NCI-H1436 (cell line): ENCODE measurements around the gene FRYL.
"Not testable (repeated sequence)": the region's sequence is repeated elsewhere in the genome, so short reads cannot be mapped to it uniquely, and the experiment has no call there.

Experiments
- DNase-seq: peaks from one replicate; lab custom pipeline; 2025; lab: John Stamatoyannopoulos, UW

The FRYL gene

DNA sequence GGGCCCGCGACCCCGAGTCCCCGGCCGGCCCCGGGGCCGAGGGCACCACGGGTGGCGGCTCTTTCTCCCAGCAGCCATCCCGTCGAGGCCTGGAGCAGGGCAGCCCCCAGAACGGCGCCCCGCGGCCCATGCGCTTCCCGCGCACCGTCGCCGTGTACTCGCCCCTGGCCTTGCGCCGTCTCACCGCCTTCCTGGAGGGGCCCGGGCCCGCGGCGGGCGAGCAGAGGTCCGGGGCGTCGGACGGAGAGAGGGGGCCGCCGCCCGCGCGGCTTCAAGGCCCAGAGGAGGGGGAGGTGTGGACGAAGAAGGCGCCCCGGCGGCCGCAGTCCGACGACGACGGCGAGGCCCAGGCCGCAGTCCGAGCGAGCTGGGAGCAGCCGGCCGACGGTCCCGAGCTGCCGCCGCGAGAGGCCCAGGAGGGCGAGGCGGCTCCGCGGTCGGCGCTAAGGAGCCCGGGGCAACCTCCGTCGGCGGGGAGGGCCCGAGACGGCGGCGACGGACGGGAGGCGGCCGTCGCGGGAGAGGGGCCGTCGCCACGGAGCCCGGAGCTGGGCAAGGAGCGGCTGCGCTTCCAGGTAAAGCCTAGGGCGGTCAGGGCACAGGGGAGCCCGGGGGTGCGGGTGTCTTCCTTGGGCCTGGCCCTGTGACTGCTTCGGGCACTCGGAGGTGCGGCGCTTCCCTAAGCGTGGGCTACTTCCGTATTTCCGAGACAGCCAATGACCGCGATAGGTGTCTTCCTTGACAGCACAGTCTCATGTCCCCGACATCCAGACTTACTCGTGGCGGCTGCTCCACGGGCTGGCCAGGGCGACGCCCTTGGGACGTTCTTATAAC lies 289.2 kb downstream of the FRYL start:
- no peak for DNase-seq

DNA sequence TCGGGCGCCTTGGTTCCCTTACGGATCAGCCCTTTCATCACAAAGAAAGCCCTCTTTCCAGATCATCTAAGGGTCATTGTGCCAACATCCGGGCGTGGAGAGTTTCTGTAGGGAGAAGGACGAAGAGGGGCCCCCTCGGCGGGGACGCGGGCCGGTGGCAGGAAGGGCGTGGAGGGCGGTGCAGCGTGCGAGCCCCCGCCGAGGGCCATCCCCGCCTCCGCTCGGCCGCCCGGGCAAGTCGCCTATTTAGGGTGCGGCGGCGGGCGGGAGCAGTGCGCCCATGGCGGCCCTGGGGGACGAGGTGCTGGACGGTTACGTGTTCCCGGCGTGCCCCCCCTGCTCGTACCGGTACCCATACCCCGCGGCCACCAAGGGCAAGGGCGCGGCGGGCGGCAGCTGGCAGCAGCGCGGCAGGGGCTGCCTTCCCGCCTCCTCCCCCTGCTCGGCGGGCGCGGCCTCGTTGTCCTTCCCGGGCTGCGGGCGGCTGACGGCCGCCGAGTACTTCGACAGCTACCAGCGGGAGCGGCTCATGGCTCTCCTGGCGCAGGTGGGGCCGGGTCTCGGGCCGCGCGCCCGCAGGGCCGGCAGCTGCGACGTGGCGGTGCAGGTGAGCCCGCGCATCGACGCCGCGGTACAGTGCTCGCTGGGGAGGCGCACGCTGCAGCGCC lies 289.9 kb downstream of the FRYL start, which contains the start of gene ZAR1:
TSS of gene ZAR1 (plus strand) at position 241 of the 668 bp plus-strand sequence. CDS start at position 281, 40 bp downstream.
- no peak for DNase-seq

- DNase-seq, result no peak
Observed at GRCh38 chr4:48489683-48490011, 290.4 kb downstream of the FRYL start.

- DNase-seq, result no peak
Observed at GRCh38 chr4:48484494-48485168, 295.4 kb downstream of the FRYL start.

GRCh38 chr4:48483777-48484493 lies 296.1 kb downstream of the FRYL start:
- DNase-seq, result peak; percentile 19

DNA sequence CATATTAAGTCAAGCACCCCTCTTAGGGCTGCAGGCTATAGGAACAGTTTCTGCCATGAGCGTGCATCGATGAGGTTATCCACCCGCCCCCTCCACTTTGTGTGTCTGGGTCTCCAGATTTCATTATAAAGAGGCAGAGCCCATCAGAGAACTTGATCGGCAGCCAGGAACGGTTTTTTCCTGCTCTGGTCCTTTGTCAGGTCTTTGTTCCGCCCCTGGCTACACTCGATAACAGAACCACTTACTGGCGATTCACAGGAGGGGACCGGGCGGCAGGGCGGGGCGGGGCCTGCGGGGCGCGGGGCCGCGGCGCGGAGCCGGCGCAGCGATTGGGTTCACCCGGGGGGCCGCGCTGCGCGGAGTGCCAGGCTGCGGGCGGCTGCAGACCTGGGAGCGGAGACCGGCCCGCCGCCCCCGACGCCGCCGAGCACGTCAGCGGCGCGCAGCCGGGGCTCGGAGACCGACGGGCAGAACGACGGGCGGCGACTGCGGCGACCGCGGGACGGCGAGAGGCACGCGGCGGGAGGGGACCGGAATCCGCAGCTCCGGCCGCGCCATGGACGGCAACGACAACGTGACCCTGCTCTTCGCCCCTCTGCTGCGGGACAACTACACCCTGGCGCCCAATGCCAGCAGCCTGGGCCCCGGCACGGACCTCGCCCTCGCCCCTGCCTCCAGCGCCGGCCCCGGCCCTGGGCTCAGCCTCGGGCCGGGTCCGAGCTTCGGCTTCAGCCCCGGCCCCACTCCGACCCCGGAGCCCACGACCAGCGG lies 296.9 kb downstream of the FRYL start, which contains the start of gene SLC10A4:
TSS of gene SLC10A4 (plus strand) at position 338 of the 771 bp plus-strand sequence. CDS start at position 557, 219 bp downstream.
- peak; percentile 67 for DNase-seq

- no peak for DNase-seq
Observed at GRCh38 chr4:48481581-48481980, 298.5 kb downstream of the FRYL start.

DNA sequence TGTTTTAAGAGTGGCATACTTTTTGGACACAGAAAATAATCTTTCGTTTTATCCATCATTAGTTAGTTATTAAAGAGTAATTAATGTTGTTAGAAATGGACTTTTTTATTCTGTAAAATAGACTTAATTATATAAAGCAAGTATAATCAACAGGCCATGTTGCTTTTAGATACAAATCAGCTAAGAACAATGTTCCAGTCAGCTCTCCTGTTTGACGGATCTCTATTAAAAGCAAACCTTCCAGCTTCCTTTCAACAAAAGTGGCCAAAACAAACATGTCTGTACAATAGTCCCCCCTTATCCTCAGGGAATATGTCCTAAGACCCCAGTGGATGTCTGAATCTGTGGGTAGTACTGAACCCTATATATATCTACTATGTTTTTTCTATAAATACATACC lies 301.8 kb downstream of the FRYL start:
- no peak for DNase-seq

- no peak for DNase-seq
Observed at GRCh38 chr4:48475770-48476169, 304.3 kb downstream of the FRYL start.

DNA sequence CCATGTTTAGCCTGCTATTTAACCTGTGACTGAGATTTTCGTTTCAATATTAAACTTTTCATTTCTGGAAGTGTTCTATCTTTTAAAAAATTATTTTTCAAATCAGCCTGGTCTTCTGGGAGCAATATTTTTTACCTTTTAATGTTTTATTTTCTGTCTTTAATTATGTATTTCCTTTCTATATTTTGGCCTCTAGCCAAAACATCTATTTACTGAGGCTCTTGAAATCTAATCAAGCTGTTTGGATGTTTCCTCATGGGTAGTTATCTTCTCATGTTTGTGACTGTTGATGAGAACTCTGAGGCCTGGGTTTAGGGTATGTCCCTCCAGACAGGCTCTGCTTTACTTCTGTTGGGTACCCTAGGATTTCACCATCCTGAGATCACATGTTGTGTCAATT lies 307.3 kb downstream of the FRYL start:
- peak; percentile 13 for DNase-seq

GRCh38 chr4:48470570-48470969 lies 309.5 kb downstream of the FRYL start:
- DNase-seq, result peak; percentile 16

DNA sequence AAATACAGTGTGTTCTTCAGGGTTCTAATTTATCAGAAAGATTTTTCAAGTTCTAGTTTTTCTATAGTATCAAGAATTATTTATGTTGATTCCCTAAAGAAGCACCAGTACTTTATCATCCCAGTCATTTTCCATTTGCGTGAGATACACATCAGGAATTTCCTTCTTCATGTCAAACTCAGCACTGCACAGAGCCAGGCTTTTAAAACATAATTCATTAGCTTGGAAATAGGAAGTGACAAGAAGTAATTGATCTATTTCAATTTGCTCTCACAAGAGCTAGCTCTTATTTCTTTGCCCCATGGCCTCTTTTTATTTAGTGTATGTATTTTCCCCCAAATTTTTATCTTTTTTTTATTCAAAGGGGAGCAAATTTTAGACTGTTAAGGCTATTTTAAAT lies 309.9 kb downstream of the FRYL start:
- no peak for DNase-seq

GRCh38 chr4:48467891-48468290 lies 312.2 kb downstream of the FRYL start:
- no peak for DNase-seq

- no peak for DNase-seq
Observed at GRCh38 chr4:48467442-48467841, 312.6 kb downstream of the FRYL start.

DNA sequence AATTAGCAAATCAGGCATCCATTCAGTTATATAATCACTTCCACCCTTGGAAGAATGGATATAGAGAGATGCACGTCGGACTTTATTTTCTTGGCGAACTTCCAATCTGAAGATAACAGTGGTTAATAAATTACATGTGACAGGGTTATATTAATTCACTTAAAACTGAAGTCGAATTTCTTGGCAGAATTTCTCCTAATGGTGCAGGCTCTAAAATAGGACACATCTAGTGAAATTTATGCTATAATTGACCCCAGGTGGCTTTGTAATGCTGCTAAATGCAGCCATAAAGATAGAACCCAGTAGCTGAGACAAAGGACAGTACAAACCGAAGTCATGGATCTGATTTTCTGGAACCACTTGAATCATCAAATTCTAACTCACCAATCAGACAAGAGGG lies 317.7 kb downstream of the FRYL start:
- peak; percentile 13 for DNase-seq

- no peak for DNase-seq
Observed at GRCh38 chr4:48461000-48461399, 319.1 kb downstream of the FRYL start.

GRCh38 chr4:48454591-48454990 lies 325.5 kb downstream of the FRYL start:
- DNase-seq, result no peak

- DNase-seq, result not testable (repeated sequence)
Observed at GRCh38 chr4:48451656-48452055, 328.4 kb downstream of the FRYL start.

DNA sequence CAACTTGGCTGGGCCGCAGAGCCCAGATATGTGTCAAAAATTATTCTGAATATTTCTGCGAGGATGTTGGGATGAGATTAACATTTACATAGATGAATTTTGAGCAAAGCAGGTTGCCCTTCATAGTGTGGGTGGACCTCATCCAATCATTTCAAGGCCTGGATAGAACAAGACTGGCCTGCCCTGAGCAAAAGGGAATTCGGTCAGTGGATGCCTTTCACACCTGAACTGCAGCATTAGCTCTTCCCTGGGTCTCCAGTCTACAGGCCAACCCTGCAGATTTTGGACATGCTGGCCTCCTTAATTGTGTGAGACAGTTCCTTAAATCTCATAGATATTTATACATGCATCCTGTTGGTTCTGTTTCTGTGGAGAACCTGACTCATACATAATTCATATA lies 329.3 kb downstream of the FRYL start:
- no peak for DNase-seq

DNA sequence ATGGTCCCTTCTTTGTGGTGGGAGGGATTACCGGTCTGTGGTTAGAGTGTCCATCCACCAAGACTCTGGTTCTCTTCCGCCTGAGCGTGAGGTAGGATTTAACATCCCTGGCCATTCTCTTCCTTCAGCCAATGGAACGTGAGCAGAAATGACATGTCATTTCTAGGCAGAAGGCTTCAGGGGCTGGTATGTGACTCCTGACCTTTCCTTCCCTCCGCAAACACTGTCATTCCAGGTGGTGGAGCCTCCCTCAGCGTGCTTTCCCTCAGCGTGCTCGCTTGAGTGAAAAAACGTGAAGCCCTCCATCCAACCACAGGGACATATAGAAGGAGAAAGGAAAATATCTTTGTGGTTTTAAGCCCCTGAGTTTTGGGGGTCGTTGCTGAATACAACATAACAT lies 330.9 kb downstream of the FRYL start:
- no peak for DNase-seq
